C1 segment of cervical spinal cord (tissue), 14 donors: Measurements from ENCODE around the gene GTF3C5.
"Not testable (repeated sequence)": the region's sequence is repeated elsewhere in the genome, so short reads cannot be mapped to it uniquely, and the experiment has no call there.

Experiments used
- DNase-seq, 14 donors: peaks; one replicate each; lab custom pipeline; 2025; lab: John Stamatoyannopoulos, UW

GTF3C5 gene

DNA sequence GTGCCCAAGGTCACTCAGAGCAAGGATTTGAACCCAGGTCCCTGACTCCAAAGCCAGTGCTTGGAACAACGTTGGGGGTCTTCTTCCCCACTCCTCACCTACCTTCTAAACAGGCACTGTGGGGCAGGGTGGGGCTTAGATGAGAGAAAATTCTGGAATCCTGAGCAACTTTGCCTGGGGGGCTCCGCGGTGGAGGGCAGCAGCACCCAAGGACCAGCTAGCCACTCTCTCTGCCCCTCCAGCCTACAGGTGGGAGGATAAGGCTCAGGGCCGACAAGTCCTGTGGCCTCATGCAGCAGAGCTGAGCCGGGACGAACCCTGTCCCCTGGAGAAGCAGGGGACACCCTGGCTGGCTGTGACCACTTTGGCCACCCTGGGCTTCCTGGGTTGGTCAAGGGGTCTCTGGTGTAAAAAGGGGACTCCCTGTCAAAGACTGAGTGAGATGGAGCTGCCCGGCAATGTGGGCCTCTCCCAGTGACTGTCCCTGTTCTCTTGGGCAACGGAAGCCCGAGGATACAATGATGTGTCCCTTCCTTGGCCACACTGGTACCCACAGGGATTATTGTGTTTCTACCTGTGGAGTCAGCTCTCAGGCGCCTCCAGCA lies 57.5 kb downstream of the GTF3C5 start:
- DNase-seq = no peak

DNA sequence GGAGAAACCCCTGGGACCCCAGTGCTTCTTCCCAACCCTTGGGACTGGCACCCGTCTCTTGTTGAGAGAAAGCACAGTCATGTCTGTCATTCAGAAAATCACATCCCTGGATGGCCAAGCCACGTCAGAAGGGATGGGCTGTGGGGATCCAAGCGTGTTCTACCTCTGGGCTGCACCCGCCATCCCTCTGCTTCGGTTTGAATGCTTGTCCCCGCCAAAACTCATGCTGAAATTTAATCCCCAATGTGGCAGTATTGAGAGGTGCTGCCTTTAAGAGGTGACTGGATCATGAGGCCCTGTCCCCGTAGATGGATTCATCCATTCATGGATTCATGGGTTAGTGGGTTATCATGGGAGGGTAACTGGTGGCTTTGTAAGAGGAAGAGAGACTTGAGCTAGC lies 58.0 kb downstream of the GTF3C5 start:
- DNase-seq = no peak

DNA sequence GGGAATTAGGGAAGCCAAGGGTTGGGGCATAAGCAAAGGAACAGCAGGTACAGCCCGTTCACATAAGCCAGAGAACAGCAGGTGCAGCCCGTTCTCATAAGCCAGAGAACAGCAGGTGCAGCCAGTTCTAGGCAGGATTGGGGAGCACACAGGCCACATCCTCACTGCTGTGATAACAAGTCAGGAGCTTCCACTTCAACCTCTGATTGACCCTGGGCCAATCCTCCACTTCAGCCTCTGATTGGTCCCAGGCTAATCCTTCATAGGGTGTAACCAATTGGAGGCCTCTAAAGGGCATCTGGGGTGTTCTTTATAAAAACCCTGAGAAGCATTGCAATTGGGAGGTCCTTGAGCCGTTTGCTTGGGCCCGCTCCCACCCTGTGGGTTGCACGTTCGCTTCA lies 58.5 kb downstream of the GTF3C5 start:
- DNase-seq = peak in 1 of 14 donors; percentile 95

DNA sequence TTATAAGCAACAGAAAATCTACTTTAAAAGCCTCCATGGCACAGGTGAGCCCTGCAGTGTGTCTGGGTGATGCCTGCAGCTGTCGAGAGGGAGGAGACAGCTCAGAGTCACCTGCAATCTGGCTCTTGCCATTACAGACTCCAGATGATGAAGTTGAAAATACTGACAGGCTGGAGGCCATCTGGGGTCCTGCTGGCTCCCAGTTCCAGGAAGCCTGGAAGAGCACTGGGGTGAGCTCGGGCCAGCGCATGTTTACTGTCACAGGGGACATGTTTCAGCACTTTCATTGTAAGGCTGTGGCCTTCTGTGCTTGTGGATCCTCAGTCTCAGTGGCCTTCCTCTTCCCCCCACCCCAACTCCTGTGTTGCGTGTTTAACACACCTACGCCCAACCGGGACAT lies 59.4 kb downstream of the GTF3C5 start:
- no peak for DNase-seq

DNA sequence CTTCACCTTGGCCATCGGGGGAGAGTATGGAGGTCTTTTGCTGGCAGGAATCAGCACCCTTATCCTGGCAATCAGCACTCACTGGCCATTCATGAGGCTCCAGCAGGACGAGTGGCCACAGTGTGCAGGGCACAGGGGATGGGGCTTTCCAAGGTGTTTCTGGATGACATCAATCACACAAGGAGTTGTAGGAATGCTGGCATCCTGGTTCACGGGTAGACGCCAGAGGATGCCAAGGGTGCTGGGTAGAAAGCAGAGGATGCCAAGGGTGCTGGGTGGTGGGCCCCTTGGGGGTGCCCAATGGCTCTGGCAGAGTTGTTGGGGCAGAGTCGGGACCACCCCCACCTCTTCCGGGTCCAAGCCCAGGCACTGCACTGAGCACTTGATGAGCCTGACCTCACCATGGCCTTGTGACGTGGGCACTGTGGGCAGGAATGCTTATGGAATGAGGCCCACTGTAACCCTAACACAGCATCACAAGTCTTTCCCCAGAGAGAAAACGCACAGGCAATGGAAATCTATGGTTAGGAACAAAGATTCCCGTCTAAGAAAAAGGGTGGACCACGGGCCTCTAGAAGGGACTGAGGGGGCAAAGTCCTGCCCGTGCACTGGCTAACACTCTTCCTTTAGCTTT lies 60.1 kb downstream of the GTF3C5 start:
- no peak for DNase-seq

DNA sequence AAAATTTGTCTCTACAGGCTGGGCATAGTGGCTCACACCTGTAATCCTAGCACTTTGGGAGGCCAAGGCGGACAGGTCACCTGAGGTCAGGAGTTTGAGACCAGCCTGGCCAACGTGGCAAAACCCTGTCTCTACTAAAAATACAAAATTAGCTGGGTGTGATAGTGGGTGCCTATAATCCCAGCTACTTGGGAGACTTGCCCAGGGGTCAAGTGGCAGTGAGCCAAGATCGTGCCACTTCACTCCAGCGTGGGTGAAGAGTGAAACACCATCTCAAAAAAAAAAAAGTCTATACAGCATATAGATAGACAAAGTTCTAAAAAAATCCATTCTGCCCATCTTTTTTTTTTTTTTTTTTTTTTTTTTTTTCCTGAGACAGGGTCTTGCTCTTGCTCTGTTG lies 63.6 kb downstream of the GTF3C5 start:
- not testable (repeated sequence) for DNase-seq

DNA sequence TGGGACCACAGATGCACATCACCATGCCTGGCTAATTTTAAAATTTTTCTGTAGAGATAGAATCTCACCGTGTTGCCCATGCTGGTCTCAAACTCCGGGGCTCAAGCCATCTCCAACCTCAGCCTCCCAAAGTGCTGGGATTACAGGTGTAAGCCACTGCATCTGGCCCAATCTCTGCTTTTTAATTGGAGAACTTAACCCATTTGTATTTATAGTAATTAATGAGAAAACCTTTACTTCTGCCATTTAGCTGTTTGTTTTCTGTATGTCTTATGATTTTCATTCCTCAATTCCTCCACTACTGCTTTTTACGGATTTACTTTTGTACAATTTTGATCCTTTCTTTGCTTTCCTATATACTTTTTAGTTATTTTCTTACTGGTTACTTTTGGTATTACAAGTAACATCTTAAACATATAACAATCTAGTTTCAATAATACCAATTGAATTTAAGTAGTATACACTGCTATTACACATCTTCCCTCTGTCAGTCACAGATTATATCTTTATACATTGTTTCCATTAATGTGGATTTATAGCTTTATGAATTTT lies 64.1 kb downstream of the GTF3C5 start:
- no peak for DNase-seq

DNA sequence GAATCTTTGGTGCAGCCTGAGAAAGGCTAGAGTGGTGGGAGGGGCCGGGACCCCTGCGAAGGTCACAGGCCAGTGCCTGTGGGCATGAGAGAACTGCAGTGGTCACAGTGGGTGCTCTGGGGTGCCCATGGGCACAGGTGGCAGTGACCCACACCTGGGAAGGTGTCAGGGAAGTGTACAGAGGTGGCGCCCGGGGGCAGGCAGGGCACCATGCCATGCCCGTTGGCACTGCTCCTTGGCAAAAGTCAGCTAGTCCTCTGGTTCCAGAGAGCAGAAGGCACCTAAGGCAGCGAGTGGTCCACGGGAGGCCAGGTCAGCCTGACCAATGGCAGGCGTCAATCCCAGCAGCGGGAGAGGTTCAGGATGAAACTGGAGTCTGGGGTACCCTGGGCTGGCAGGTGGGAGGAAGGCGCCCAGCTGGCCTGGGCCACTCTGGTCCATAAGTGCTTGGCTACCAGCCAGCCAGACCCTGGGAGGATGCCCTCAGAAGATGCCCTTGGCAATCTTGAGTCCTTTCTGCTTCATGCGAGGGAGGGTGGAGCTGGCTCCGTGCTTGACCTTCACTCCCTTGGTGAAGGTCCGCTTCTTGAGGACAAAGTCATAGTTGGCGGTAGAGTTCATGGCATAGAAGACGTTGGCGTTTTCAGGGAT lies 67.4 kb downstream of the GTF3C5 start:
- no peak for DNase-seq

DNA sequence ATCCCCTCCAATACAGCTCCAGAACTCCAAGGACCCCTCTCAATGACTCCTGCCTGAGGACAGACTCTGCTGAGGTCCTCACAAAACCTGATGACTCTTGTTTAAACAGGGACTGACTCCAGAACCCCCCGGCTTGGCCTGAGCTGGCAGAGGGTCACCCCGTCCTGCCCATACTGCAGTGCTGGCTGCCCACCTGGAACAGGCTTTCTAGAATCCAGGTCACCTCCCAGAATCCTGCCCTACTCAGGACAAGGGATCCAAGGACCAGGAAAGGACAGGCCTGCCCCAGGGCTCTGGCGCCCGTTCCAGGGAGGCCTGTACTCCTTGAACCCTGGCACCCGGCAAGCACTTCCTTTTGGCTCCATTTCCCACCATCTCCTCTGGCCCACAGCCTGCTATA lies 68.1 kb downstream of the GTF3C5 start:
- peak in 1 of 14 donors; percentile 77 for DNase-seq

DNA sequence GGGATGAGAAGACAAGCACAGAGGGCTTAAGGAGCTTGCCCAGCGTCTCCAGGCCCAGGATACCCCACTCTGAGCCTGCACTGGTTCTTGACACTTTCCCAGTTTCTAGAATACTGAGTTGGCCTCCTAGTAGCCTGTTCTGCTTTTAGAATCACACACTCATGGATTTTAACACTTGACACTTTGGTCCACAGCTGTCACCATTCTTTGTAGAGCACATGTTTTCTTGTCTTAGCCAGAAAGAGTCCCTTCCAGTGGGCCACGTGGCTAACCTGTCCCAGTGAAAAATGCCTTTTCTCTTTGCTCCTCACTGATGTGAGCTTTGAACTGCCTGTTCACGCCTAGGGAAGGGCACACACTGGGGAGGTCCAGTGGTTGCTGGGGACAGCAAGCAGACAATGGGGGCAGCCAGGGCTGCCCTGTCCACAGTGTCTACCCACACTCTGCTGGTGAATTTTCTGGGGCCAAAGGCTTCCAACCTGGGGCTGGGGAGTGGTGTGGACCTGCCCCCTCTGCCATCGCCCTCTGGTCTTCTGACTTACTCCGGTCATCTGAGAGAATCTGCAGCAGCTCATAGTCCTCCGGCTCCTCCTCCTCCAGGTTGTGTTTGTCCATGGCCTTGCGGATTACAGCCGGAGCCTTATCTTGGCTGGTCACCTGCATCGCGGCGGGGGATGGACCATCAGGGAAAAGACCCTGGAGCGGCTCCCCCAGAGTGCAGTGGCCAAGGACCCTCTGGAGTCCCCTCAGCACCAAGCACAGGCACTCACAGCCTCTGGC lies 69.1 kb downstream of the GTF3C5 start:
- DNase-seq = no peak

DNA sequence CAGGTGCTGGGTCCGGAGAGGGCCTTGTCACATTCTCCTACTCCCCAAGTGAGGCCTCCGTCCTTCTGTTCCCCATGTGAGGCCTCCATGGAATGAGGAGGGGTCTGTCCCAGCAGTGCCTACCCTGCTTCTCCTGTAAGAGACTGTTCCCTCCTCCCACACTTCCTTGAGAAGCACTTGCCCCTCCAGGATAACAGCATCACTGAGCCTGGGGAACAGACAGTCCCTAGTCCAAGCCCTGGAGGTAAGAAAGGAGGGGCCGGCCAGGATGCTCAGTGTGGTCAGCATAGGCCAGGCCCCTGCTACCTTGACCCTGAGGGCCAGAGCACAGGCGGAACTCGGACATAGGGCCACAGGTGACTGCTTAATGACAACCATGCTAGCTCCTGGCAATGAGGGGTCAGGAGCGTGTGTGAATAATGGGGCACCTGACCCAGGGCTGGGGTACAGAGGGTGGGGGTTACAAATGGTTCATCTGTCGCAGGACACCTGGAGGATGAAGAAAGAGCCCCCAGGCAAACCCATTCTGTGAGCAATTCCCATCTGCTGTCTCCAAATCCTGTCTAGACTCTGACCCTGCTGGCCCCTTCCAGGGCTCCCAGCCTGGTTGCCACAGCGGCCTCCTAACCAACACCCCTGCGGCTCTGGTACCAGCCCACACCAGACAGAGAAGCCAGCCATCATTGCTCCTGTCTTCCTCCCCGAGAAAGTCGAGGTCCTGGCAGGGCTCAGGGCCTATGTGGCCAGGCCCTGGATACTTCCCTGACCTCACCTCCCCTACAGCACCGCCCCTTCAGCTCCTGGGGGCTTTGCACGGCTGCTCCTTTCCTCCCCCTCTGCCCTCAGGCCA lies 69.9 kb downstream of the GTF3C5 start:
- no peak for DNase-seq

DNA sequence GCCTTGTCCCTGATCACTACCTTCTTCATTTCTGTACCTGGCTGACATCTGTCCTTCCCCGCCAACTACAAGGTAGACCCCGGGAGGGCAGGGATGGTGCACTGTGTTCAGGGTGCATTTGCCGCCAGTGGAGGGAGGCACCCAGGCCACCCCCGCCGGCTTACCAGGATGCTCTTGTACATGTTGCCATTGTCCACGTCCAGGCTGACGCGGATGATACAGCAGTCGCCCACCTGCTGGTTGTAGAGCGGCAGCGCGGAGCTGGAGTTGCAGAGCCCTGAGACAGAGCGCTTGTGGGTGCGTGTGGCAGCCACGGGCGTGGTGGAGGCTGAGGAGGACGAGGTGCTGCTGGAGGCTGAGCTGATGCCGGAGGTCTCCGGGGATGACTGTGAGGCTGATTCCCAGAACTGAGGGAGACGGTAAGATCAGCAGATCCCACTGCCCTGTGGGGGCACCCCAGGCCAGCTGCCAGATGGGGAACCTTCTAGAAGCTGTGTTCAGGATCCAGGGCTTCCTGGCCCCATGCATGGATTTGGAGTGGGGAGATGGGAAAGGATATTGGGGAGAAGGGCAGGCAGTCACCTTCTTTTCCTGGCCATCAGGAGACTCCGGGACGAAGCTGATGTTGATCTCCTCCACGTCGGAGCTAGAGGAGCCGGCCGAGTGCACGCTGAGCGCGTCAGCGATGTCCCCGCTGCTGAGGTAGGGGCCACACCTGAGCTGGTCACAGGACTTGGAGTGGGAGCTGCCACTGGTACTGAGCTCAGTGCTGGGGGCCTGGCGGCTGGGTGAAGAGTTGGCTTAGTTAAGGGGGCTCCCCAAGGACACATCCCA lies 70.8 kb downstream of the GTF3C5 start:
- no peak for DNase-seq

DNA sequence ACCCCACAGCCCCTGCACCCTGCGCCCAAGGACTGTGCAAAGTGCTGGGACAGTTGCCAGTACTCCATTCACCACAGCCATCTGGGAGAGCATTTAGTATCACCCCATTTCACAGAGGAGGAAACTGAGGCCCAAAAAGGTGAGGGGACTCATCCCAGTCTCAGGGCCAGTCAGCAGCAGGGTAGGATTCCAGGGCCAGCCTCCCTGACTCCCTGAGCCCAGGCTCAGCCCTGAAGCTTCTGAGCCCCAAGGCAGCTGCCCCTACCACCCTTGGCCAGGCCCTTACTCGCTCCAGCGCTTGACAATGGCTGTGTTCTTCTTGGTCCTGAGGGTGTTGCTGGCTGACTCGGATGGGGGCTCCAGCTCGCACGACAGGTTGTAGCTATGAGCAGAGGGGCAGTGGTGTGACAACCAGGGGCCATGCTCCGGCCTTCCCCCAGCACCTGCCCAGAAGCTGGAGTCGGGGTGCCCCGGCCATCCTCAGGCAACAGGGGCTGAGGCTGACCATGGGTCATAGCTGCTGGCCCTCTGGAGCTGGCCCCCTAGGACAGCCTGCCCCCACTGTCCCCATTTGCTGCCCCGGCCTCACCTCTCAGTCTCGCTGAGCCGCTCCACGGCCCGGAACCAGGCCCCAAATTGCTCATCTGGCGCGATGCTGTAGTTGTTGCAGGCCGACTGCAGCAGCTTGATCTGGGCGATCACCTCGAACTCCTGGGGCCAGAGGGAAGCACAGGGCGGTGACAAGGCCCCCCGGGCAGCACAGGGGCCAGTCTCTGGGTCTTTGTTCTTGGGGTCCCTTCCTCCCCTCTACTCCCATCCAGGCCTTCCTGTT lies 71.6 kb downstream of the GTF3C5 start:
- no peak for DNase-seq

DNA sequence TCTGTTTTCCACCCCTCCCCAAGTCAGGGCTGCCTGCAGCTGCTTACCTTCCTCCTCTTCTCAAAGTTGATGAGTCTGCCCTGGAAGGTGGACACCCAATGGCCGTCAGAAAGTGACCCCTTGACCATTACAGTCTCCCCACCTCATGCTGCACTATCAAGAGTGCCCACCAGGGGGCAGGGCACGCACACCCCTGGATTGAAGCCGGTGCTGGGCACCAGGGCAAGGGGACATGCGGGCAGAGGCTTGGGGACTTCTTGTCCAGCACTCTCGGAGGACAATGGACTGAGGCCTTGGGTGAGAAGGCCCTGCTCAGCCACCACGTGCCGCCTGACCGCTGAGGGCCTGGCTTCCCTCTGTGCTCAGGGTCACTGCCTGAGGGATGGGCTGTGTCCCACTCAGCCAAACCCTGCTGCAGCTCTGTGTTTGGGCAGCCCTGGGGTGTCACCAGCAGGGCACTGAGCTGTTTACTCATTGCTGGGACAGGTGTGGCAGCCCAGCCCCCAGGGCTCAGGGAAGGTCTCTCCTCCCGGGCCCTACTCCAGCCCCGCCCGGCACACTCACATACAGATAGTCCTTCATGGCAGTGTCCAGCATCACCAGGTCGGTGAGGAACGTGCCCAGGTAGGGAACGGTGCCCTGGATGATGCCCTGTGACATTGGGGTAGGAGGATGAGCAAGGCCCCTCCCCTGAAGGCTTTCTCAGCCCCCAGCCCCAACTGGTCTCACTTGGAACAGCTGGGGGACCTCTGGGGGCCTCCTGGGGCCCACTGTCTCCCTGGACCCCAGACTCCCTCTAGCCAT lies 72.6 kb downstream of the GTF3C5 start:
- peak in 11 of 14 donors; percentile 27 to 81 (median 58) for DNase-seq

DNA sequence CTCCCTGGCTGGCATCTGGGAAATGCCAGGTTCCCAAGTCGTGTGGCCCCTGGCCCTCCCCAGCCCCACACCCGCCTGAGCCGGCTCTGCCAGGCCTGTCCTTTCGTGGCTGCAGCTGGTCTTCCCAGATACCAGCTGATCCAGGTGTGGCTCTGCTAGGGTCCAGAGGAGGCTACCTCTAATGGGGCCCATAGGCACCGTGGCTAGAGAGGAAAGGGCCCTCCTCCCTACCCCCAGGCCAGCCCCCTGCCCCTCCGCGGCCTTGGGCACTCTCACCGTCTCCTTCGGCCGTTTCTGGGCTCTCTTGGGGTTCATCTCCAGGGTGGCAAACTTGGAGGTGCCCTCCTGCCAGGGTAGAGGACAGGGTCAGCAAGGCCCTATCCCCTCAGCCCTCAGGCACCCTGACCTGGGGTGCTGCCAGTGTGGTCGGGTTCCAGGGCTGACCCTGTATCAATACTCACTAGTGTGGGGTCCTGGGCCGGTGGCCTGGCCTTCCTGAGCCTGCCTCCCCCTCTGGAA lies 73.2 kb downstream of the GTF3C5 start:
- DNase-seq = no peak

DNA sequence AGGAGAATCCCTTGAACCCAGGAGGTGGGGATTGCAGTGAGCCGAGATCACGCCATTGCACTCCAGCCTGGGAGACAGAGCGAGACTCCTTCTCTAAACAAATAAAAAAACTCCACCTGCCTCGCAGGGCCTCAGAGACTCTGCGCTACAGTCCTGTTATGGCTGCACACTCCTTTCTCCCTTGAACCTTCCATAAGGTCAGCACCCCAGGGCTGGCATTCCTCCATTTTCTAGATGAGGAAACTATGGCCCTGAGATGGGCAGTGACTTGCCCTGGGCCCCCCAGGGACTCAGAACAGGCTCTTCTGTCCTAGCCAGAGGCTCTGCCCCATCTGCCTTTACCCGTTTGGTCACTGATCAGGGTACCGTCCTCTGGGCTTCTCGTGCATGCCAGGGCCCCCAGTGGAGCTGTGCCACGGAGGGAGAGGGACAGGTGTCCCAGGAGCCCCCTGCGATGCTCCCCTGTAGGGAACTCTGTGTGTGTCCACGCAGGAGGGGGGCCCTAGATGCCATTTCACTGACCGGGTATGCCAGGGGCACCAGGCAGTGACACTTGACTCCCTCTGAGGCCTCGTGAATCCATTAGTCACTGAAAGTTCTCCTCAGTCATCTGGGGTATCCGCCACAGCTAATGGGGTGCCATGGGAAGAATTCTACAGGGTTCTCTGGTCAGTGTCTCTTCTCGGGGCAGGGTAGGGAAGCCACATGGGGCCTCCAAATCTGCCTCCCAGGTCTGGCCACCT lies 74.1 kb downstream of the GTF3C5 start:
- no peak for DNase-seq

DNA sequence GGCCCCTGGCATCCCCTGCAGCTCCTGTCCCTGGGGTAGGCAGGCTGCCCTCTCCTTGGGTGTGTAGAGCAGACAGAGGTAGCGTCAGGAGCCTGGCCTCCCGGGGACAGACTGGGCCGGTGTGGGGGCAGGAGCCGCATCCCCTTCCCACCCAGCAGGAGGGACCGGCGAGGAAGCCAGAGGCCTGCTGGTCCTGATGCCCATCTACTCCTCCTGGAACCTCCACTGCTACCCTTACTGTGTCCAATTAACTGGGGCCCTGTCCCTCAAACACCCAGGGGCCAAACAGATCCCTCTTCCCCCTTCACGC lies 74.6 kb downstream of the GTF3C5 start:
- DNase-seq = no peak
